Immature natural killer cell (primary cell): ENCODE results near the gene GAPDHS. TPM values are rescaled to one million over a fixed set of nuclear protein-coding genes. Genes with fewer than 3 reads are reported as not detected.

Source experiments
- DNase-seq, 3 donors: peaks; one replicate each; pipeline ENCODE4 v3.0.0; 2022; ENCODE audit warnings: mixed read lengths in 1 of 3
- H3K27ac Mint-ChIP-seq, 6 donors: one replicate each; pipeline ENCODE4 v1.8.0; 2020; ENCODE audit warnings: mixed read lengths in 6 of 6, mild to moderate bottlenecking in 5 of 6, inconsistent platforms in 4 of 6, moderate library complexity in 3 of 6
- H3K27me3 Mint-ChIP-seq, 3 donors: one replicate each; pipeline ENCODE4 v1.8.0; 2020 to 2021; ENCODE audit warnings: low read depth in 3 of 3, mild to moderate bottlenecking in 3 of 3, mixed read lengths in 3 of 3, moderate library complexity in 3 of 3, inconsistent platforms in 1 of 3
- H3K36me3 Mint-ChIP-seq, 3 donors: one replicate each; pipeline ENCODE4 v1.8.0; 2020; ENCODE audit warnings: mixed read lengths in 3 of 3, inconsistent platforms in 2 of 3, mild to moderate bottlenecking in 2 of 3
- H3K4me1 Mint-ChIP-seq, 2 donors: one replicate each; pipeline ENCODE4 v1.8.0; 2020; ENCODE audit warnings: inconsistent platforms in 2 of 2, mild to moderate bottlenecking in 2 of 2, mixed read lengths in 2 of 2, moderate library complexity in 1 of 2
- H3K4me3 Mint-ChIP-seq, 5 donors: one replicate each; pipeline ENCODE4 v1.8.0; 2020; ENCODE audit warnings: mild to moderate bottlenecking in 5 of 5, mixed read lengths in 5 of 5, inconsistent platforms in 3 of 5, moderate library complexity in 3 of 5
- H3K9me3 Mint-ChIP-seq, 6 donors: one replicate each; pipeline ENCODE4 v1.8.0; 2020; ENCODE audit warnings: mild to moderate bottlenecking in 6 of 6, mixed read lengths in 6 of 6, inconsistent platforms in 4 of 6, moderate library complexity in 3 of 6
- polyA plus RNA-seq, 3 donors: library from polyadenylated mRNA; unstranded; fragments of 300-500 nt; fragmentation: Illumina TruSeq; gene quantifications; one replicate each; pipeline ENCODE4 v1.2.3, GENCODE V29; 2021

Gene GAPDHS
- polyA plus RNA-seq, 3 donors from 2014 or later = not detected

DNA sequence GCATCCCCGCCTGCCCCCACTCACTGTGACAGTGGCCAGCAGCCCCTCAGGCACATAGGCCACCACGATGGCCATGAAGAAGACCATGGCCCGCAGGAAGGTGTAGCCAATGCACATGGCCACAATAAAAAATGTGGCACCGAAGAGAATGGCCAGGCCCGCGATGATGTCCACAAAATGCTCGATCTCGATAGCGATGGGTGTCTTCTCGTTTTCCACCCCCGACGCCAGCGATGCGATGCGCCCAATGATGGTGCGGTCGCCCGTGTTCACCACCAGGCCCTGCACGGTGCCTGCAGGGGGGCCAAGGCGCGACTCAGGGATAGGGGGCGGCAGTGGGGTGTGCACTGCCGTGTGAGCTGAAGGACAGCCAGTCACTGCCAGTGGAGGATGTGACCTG, 26.5 kb downstream of the GAPDHS start:
- peaks cover 8 to 22% (median 18%) of the 10 kb centered on the region in 3 donors for H3K27me3 Mint-ChIP-seq
- no peak for DNase-seq
- H3K27ac Mint-ChIP-seq = no peak overlapping the region
- peaks cover 10 to 13% of the 10 kb centered on the region in 2 donors for H3K4me1 Mint-ChIP-seq
- H3K9me3 Mint-ChIP-seq = no peaks in the 10 kb centered on the region
- H3K36me3 Mint-ChIP-seq = no peaks in the 10 kb centered on the region
- no peak overlapping the region for H3K4me3 Mint-ChIP-seq

DNA sequence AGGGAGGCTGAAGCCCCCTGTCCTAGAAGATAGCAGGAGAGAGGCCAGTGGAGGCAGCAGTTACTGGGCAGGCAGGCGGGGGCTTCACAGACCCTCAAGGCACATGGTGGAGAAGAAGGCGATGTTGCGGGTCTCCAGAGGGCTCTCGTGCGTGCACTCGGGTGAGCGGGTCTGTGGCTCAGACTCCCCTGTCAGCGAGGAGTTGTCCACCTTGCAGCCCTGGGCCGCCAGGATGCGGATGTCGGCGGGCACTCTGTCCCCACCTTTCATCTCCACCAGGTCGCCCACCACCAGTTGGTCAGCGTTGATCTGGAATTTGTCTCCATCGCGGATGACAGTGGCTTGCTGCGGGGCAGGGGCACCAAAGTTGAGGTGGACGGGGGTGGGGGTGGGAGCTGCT, 27.0 kb downstream of the GAPDHS start:
- no peak overlapping the region for H3K4me3 Mint-ChIP-seq
- no peaks in the 10 kb centered on the region for H3K36me3 Mint-ChIP-seq
- H3K27ac Mint-ChIP-seq = no peak overlapping the region
- H3K4me1 Mint-ChIP-seq = peaks cover 10 to 13% of the 10 kb centered on the region in 2 donors
- DNase-seq = no peak
- H3K9me3 Mint-ChIP-seq = no peaks in the 10 kb centered on the region
- H3K27me3 Mint-ChIP-seq = peaks cover 8 to 23% (median 18%) of the 10 kb centered on the region in 3 donors

DNA sequence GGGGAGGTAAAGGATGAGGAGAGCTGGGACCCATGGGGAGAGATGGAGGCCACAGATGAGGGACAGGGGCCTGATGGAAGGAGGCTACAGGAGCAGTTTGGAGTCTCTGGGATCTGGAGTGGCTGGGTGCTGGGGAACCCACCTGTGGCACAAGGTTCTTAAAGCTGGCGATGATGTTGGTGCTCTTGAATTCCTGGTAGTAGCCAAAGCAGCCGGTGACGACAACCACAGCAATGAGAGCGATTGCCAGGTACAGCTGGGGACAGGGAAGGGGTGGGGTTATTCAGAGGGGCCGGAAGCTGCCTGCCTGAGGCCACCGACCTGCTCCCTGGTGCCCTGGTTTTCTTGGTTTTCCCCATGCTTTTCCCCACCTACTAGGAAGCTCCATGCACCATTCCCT, 27.4 kb downstream of the GAPDHS start:
- DNase-seq = no peak
- Mint-ChIP-seq H3K36me3 (no peaks in the 10 kb centered on the region), H3K4me3 (no peak overlapping the region), H3K27ac (no peak overlapping the region), H3K4me1 (peaks cover 10 to 13% of the 10 kb centered on the region in 2 donors), H3K27me3 (peaks cover 8 to 23% (median 18%) of the 10 kb centered on the region in 3 donors), H3K9me3 (no peaks in the 10 kb centered on the region)

DNA sequence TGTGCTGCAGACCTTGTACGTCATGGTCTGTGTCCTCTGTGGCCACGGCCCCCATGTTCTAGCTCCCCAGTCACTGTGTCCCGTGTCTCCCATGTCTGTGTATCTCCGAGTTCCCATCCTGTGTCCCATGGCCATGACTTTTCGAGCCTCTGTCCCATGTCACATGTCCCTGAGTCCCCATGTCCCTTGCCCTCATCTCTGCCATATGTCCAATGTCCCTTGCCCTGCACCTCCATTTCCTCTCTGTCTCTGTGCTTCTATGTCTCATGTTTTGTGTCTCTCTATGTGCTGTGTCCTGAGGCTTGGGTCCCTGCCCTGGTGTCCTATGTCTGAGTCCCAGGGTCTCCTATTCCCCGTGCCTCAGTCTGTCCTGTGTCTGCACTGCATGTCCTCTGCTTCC, 28.2 kb downstream of the GAPDHS start:
- Mint-ChIP-seq H3K27me3 (peaks cover 8 to 16% (median 16%) of the 10 kb centered on the region in 3 donors), H3K27ac (peak overlapping the region in 1 of 6 donors; percentile 12), H3K4me3 (peak overlapping the region in 2 of 5 donors; percentile 31 to 48), H3K36me3 (no peaks in the 10 kb centered on the region), H3K4me1 (peaks cover 10 to 13% of the 10 kb centered on the region in 2 donors), H3K9me3 (no peaks in the 10 kb centered on the region)
- DNase-seq = no peak

DNA sequence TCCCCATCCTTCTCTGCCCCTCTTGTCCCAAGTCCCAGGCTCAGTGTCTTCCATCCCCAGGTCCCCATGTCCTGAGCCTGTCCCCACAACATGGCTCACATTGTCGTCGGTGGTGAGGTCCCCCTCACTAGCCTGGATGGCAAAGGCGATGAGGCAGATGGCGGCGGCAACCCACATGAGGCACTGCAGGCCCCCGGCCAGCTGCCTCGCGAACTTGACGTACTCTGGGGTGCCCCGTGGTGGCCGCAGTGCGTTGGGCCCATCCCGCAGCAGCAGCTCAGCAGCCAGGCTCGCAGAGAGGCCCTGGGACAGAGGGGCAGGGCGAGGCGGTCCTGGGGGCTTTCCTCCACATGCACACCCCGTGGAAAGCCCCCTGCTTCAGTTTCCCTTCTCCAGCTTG, 29.1 kb downstream of the GAPDHS start:
- H3K36me3 Mint-ChIP-seq = no peaks in the 10 kb centered on the region
- DNase-seq = no peak
- H3K4me3 Mint-ChIP-seq = no peak overlapping the region
- no peak overlapping the region for H3K27ac Mint-ChIP-seq
- no peaks in the 10 kb centered on the region for H3K9me3 Mint-ChIP-seq
- peaks cover 12 to 16% (median 13%) of the 10 kb centered on the region in 3 donors for H3K27me3 Mint-ChIP-seq
- peaks cover 7 to 8% of the 10 kb centered on the region in 2 donors for H3K4me1 Mint-ChIP-seq

DNA sequence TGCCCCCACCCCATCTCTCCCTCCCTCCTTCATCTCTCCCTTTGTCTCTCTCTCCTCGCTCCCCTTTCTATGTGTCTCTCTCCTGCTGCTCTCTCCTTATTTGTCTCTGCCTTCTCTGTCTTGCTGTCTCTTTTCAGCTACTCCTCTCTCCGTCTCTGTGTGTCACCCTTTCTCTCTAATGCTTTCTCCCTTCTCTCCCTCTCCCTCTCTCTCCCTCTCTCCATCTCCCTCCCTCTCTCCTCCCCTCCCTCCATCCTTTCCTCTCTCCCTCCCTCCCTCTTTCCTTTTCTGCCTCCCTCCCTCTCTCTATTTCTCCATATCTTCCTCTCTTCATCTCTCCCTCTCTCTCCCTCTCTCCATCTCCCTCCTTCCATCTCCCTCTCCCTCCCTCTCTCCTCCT, 29.5 kb downstream of the GAPDHS start:
- no peak for DNase-seq
- no peaks in the 10 kb centered on the region for H3K9me3 Mint-ChIP-seq
- H3K4me1 Mint-ChIP-seq = peaks cover 3 to 6% of the 10 kb centered on the region in 2 donors
- no peak overlapping the region for H3K27ac Mint-ChIP-seq
- no peak overlapping the region for H3K4me3 Mint-ChIP-seq
- H3K36me3 Mint-ChIP-seq = no peaks in the 10 kb centered on the region
- H3K27me3 Mint-ChIP-seq = peaks cover 12 to 16% (median 12%) of the 10 kb centered on the region in 3 donors

DNA sequence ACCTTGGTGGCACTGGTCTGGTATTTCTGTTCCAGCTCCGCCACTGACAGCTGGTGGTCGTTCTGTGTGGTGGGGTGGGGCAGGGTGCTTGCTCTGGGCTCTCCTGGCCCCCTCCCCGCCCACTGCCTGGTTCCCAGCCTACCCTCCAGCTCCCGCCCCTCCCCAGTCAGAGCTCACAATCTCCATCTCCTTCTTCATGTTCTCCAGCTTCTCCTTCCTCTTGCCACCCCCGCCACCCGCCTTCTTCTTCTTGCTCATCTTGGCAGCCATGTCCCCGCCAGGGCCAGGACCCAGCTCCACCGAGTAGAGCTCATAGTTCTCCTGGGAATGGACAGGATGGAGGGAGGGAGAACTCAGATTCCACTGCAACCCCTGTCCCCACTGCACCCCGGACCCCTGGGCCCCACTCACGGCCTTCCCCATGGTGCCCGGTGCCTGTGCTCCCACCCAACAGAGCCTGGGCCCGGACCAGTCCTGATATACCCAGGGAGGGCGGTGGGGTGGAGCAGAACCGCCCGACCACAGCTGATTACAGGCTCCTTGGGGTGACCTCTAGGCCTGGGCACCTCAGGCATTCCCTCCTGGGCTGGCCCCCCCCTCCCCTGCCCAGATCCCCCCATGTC, 30.1 kb downstream of the GAPDHS start, which contains the start of gene ATP4A:
Gene ATP4A, minus strand, starts transcription at position 452 of the 623 bp plus-strand sequence. Its CDS starts 29 bp downstream, at position 423.
- no peaks in the 10 kb centered on the region for H3K9me3 Mint-ChIP-seq
- peaks cover 12 to 16% (median 12%) of the 10 kb centered on the region in 3 donors for H3K27me3 Mint-ChIP-seq
- H3K4me1 Mint-ChIP-seq = peaks cover 0 to 5% of the 10 kb centered on the region in 2 donors
- no peaks in the 10 kb centered on the region for H3K36me3 Mint-ChIP-seq
- no peak within 1 kb of the TSS for H3K4me3 Mint-ChIP-seq
- no peak for DNase-seq
- H3K27ac Mint-ChIP-seq = no peak within 1 kb of the TSS

DNA sequence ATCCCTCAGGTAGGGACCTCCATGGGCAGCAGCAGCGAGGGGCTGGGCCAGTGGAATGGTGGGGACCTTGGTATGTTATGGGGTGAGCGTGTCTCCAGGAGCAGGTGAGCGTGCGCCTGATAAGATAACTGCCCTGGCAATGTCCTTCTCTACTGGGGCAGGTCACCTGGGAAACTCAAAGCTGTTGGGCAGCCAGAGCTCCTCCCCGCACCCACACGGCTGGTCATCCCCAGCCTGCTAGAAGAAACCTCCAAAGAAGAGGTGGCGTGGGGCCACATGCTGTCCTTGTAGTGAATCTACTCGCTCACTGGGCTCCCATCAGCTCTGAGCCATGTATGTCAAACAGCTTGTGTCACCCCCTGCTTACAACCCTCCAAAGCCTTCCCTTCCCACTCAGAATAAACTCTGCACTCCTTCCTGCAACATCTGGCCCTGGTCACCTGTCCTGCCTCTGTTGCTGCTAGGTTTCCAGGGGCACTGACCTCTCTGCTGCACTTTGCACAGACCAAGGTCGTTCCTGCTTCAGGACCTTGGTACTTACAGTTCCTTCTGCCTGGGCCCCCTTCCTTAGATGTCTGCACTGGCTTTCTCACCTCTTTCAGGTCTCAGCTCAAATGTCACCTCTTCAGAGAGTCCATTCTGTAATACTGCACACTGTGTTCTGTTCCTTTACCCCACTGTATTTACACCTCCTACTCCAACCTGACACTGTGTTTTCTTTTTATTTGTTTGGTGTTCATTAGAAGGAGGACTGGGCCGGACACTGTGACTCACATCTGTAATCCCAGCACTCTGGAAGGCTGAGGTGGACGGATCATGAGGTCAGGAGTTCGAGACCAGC, 32.0 kb downstream of the GAPDHS start:
- Mint-ChIP-seq H3K27me3 (peaks cover 4 to 7% (median 6%) of the 10 kb centered on the region in 3 donors), H3K9me3 (no peaks in the 10 kb centered on the region), H3K4me3 (no peak overlapping the region), H3K36me3 (no peaks in the 10 kb centered on the region), H3K27ac (no peak overlapping the region), H3K4me1 (no peaks in the 10 kb centered on the region)
- DNase-seq = no peak

DNA sequence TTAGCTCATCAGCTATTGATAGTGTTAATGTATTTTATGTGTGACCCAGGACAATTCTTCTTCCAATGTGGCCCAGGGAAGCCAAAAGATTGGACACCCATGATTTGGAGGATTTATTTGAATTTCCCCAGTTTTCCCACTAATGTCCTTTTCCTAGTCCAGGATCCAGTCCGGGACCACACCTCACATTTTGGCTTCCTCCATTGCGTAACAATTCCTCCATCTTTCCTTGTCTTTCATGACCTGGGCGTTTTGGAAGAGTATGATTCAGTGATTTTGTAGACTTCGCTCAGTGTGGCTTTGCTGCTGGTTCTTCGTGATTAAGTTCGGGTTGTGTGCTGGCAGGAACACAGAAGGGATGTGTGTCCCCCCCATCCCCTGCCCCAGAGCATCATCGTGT, 33.5 kb downstream of the GAPDHS start:
- Mint-ChIP-seq H3K9me3 (no peaks in the 10 kb centered on the region), H3K4me3 (no peak overlapping the region), H3K27me3 (peaks cover 2 to 8% (median 6%) of the 10 kb centered on the region in 3 donors), H3K4me1 (no peaks in the 10 kb centered on the region), H3K36me3 (no peaks in the 10 kb centered on the region), H3K27ac (no peak overlapping the region)
- no peak for DNase-seq

DNA sequence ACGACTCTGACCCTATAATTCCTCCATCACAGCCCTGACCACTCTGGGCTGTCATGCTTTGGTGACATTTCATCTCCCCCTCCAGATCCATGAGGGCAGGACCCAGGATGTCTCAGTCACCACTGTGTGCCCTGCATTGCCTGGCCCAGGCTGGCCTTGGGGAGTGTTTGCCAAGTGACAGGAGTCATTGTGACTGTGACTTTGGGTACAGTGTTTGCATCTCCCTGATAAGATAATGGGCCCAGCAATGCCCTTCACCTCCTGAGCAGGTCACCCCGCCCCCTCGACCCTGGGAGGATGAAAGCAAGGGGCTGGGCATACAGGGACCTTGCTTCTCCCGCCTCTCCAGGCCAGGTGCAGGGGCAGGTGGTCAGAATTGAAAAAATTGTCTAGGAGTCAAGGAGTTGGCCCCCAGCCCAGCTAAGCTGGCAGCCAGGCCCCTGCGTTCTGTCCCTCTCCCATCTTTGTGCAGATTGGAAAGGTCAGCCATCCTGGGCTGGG, 36.1 kb downstream of the GAPDHS start:
- no peak for DNase-seq
- H3K27ac Mint-ChIP-seq = no peak overlapping the region
- no peaks in the 10 kb centered on the region for H3K36me3 Mint-ChIP-seq
- peaks cover 0 to 3% (median 0%) of the 10 kb centered on the region in 6 donors for H3K9me3 Mint-ChIP-seq
- no peaks in the 10 kb centered on the region for H3K4me1 Mint-ChIP-seq
- peaks cover 4 to 15% (median 6%) of the 10 kb centered on the region in 3 donors for H3K27me3 Mint-ChIP-seq
- no peak overlapping the region for H3K4me3 Mint-ChIP-seq

DNA sequence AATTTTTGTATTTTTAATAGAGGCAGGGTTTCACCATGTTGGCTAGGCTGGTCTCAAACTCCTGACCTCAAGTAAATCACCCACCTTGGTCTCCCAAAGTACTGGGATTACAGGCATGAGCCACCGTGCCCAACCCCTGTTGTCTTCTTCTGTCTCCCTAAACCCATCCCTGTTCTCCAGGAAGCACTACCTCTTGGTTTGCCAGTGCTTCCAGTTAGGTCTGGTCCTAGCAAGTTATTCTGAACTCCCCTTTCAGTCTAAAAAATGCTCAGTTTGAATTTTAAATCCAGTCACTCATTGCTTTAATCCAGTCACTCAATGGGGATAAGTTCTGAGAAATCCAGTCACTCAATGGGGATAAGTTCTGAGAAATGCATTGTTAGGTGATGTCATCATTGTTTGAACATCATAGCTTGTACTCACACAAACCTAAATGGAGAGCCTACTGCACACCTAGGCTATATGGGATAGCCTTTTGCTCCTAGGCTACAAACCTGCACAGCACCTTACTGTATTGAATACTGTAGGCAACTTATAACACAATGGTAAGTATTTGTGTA, 38.2 kb downstream of the GAPDHS start:
- DNase-seq = no peak
- Mint-ChIP-seq H3K27ac (no peak overlapping the region), H3K36me3 (peaks cover 5 to 11% (median 9%) of the 10 kb centered on the region in 3 donors), H3K27me3 (peaks cover 9 to 13% (median 11%) of the 10 kb centered on the region in 3 donors), H3K4me3 (no peak overlapping the region), H3K9me3 (peaks cover 8 to 20% (median 18%) of the 10 kb centered on the region in 6 donors), H3K4me1 (no peaks in the 10 kb centered on the region)

DNA sequence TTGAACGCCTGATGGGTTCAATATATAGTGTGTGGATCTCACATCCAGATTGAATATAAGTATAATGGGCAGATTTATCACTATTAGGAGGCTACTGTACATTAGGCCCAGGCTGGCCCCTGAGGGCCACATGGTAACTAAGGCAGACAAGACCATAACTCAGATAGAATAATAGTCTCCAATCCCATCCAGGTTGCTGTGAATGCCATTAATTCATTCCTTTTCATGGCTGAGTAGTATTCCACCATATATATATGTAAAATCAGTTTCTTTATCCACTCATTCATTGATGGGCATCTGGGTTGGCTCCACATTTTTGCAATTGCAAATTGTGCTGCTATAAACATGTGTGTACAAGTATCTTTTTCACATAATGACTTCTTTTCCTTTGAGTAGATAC, 44.7 kb downstream of the GAPDHS start:
- no peak for DNase-seq
- Mint-ChIP-seq H3K4me3 (no peak overlapping the region), H3K27ac (no peak overlapping the region), H3K36me3 (peaks cover 5 to 22% (median 15%) of the 10 kb centered on the region in 3 donors), H3K4me1 (no peaks in the 10 kb centered on the region), H3K27me3 (peaks cover 5 to 12% (median 11%) of the 10 kb centered on the region in 3 donors), H3K9me3 (peaks cover 17 to 36% (median 28%) of the 10 kb centered on the region in 6 donors)

DNA sequence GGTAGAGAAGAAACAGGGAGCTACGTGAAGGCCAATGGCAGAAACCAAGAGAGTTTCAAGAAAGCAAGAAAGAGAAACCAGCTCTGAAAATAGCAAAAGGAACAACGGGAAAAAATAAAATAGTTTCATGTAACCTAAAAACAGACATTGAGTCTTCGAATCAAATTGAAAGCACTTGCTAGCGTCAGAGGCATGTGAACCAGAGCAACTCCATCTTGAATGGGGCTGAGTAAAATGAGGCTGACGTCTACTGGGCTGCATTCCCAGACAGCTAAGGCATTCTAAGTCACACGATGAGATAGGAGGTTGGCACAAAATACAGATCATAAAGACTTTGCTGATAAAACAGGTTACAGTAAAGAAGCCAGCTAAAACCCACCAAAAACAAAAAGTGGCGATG, 45.5 kb downstream of the GAPDHS start:
- Mint-ChIP-seq H3K4me3 (no peak overlapping the region), H3K27me3 (peaks cover 5 to 12% (median 6%) of the 10 kb centered on the region in 3 donors), H3K4me1 (no peaks in the 10 kb centered on the region), H3K9me3 (peaks cover 17 to 36% (median 28%) of the 10 kb centered on the region in 6 donors), H3K27ac (no peak overlapping the region), H3K36me3 (peaks cover 5 to 22% (median 15%) of the 10 kb centered on the region in 3 donors)
- no peak for DNase-seq

DNA sequence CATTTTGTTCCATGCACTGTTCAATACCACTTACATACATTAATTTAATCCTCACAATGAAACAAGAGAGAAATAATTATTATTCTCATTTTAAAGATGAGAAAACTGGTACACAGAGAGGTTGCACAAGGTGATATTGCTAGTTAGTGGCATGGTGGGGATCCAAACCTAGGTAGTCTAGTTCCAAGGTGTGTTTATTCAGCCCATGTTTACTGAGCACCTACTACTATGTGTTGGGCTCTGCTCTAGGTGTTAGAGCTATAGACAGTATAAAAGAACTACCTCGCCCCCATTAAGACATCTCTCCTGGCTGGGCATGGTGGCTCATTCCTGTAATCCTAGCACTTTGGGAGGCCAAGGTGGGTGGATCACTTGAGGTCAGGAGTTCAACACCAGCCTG, 49.5 kb downstream of the GAPDHS start:
- Mint-ChIP-seq H3K36me3 (peaks cover 0 to 2% (median 0%) of the 10 kb centered on the region in 3 donors), H3K27ac (no peak overlapping the region), H3K4me3 (no peak overlapping the region), H3K27me3 (peaks cover 2 to 9% (median 2%) of the 10 kb centered on the region in 3 donors), H3K4me1 (no peaks in the 10 kb centered on the region), H3K9me3 (peaks cover 0 to 6% (median 2%) of the 10 kb centered on the region in 6 donors)
- DNase-seq = no peak
